8988T (cell line): ENCODE measurements around the gene CREBBP.

Experiments used
- DNase-seq: peaks from one replicate; pipeline ENCODE4 v3.0.0; 2011

Gene CREBBP

GRCh38 chr16:3854750-3855541 lies 25.6 kb downstream of the CREBBP start:
- DNase-seq: no peak

GRCh38 chr16:3850544-3850899 lies 30.0 kb downstream of the CREBBP start:
- no peak for DNase-seq

DNA sequence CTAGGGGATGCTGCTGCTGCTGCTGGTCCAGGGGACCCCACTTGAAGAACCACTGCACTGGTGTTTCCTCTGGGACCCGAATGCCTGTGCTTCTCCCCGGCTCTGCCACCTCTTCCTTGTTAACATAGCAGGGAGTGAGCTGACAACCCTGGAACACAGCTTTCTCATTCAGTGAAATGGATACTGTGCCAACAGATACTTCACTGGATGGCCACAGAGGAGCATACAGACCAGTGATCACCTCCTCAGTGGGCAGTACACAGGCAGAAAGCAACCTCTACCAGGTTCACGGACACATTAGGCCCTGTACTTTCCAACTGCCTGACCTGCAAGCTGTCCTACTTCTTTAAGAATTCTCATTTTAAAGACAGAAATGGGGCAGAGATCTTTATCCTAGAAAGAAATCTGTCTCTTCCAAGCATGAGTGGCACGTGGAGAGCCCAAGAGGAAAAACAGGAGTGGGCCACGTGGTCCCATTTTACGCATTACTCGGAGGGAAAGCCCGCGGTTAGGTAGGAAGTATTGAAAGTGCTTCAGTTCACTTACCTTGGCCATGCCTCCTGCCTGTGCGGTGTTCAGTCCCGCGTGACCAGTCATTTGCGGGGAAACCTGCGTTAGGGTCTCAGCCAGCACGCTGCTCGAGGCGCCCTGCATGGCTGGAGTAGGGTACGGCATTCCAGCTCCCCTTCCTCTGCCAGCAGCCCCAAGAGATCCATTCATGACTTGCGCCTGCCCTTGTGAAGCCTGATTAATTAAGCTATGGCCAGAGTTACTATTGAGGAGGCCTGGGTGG lies 30.6 kb downstream of the CREBBP start:
- no peak for DNase-seq

DNA sequence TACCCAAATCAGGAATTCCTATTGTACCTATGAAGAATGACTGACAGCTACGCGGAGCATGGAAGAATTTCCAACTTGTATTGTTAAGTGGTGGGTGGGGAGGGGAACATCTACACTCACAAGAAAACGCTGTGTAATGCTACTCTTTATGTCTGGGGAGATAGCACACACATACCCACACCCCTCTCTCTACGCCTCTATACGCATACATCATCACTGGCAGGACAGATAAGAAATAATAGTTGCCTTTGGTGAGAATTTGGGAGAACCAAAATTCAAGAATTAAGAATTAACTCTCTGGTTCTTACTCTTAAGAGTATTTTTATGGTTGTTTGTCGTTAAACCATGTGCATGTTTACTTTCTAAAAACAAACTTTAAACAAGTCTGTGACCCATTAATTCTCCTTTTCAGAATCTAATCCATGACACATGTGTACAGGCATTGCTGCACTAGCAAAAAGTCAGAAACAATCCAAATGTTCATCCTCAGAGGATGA lies 33.9 kb downstream of the CREBBP start:
- DNase-seq: no peak

DNA sequence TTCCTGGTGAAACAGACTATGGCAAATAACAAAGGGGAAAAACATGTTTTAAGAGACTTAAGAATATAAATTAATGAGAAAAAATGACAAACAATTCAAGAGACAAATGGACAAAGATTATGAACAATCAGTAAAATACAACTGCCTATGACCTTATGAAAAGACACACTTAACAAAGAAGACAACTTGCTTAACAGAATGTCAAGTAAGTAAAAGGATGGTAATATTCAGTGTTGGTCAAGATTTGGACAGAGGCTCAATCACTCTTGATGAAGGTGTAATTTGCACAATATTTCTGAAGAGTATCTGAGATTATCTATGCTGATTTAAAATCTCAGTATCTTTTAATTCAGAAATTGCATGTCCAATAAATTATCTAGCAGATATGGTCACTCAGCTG lies 34.4 kb downstream of the CREBBP start:
- no peak for DNase-seq

DNA sequence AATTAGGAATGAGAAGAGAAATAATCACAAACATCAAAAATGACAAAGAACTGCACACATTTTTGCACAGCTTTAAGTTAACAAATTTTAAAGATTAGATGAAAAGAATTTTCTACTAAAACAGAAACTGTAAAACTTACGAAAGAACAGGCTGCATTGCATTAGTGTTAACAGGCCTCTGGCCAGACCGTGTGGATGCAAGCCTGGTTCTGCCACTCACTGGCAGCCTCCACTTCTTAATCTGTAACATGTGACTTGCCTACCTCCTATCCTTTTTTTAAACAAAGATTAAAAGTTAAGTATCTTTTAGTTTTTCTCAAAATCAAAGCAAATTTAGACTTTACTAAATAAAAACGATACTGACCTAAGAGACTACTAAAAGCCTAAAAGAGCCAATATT lies 37.5 kb downstream of the CREBBP start:
- no peak for DNase-seq

- DNase-seq: no peak
Observed at GRCh38 chr16:3841729-3842508, 38.6 kb downstream of the CREBBP start.

DNA sequence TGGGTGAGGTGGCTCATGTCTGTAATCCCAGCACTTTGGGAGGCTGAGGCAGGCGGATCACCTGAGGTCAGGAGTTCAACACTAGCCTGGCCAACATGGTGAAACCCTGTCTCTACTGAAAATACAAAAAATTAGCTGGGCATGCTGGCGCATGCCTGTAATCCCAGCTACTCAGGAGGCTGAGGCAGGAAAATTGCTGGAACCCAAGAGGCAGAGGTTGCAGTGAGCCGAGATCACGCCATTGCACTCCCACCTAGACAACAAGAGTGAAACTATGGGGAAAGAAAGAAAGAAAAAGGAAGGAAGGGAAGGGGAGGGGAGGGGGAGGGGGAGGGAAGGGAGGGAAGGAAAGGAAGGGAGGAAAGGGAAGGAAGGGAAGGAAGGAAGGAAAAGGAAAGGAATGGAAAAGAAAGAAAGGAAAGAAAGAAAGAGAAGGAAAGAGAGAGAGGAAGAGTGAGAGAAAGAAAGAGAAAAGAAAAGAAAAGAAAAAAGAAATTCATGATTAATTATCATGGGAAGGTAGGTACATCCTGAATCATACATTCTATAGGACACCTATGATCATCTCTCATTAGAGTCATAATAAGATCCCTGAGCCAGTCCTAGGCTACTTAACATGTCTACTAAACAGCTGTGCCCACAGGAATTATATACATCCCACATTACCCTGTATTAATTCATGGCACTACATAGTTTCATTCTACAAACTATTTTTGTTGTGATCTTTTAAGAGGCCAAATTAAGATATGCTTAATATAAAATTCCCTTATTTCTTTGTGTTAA lies 40.9 kb downstream of the CREBBP start:
- no peak for DNase-seq

- DNase-seq: no peak
Observed at GRCh38 chr16:3838600-3839401, 41.7 kb downstream of the CREBBP start.

DNA sequence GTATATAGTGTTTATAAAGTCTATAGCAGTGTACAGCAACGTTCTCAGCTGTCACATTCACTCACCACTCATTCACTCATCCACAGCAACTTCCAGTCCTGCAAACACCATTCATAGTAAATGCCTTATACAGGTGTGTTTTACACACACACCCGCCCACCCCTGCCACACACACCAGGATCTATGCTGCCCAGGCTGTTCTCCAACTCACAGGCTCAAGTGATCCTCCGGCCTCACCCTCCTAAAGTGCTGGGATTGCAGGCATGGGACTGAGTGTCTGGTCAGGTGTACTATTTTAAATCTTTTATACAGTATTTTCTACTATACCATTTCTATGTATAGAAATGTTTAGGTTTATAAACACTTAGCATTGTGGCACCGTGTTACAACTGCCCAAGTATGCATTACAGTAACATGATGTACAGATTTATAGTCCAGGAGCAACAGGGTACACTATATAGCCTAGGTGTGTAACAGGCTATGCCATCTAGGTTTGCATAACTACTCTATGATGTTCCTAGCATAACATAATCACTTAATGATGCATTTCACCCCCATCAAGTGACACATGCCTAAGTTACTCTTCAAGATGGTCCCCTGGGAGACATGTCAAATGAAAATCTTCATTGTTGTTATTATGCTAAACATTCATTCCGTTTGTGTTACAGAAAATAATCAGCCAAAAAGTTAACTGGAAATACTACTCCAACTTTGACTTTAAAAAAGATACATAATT lies 42.5 kb downstream of the CREBBP start:
- no peak for DNase-seq

GRCh38 chr16:3836641-3837040 lies 43.9 kb downstream of the CREBBP start:
- DNase-seq: no peak

DNA sequence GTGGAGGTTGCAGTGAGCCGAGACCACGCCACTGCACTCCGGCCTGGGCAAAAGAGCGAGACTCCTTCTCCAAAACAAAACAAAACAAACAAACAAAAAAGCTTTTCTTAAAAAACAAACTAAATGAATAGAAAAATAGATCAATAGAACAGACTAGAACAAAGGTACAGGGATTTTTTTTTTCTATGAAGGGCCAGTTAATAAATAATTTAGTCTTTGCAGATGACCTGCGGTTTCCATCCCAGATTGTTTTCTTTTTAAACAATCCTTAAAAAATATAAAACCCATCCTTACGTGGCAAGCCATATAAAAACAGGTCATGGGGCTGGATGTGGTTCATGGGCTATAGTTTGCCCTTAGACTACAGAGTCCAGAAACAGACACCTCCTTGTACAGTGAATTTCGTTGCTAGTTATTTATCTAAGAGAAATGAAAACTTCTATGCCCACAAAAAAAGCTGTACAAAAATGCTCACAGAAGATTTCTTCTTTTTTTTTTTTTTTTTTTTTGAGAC lies 45.4 kb downstream of the CREBBP start:
- no peak for DNase-seq

DNA sequence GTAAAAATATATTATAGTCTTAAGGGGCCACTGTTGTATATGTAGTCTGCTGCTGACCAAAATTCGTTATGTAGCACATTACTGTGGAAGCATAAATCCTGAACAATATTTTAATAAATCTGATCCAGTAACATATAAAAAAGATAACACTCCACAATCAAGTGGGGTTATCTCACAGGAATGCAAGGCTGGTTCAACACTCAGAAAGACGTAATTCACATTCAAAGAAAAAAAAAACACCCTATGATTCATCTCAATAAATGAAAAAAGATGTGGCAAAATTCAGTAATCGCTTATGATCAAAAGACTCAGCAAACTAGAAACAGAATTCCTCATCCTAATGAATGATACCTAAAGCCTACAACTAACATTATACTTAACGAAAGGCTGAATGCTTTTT lies 47.8 kb downstream of the CREBBP start:
- DNase-seq: no peak

DNA sequence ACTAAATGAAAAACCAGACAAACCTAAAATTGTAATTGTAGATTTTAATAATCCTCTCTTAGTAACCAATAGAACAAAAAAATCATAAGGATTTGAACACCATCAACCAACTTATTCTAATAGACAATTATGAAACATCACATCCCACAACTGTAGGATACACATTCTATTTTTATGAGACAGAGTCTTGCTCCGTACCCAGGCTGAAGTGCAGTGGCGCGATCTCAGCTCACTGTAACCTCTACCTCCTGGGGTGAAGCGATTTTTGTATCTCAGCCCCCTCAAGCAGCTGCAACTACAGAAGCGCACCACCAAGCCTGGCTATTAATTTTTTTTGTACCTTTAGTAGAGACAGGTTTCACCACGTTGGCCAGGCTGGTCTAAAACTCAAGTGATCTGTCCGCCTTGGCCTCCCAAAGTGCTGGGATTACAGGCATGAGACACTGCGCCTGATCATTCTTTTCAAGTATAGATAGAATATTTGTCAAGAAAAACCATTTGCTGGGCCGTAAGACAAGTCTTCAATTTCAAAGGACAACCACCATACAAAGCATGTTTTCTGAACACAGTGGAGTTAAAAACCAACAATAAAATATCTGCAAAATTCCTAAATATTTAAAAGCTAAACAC lies 49.8 kb downstream of the CREBBP start:
- DNase-seq: no peak

DNA sequence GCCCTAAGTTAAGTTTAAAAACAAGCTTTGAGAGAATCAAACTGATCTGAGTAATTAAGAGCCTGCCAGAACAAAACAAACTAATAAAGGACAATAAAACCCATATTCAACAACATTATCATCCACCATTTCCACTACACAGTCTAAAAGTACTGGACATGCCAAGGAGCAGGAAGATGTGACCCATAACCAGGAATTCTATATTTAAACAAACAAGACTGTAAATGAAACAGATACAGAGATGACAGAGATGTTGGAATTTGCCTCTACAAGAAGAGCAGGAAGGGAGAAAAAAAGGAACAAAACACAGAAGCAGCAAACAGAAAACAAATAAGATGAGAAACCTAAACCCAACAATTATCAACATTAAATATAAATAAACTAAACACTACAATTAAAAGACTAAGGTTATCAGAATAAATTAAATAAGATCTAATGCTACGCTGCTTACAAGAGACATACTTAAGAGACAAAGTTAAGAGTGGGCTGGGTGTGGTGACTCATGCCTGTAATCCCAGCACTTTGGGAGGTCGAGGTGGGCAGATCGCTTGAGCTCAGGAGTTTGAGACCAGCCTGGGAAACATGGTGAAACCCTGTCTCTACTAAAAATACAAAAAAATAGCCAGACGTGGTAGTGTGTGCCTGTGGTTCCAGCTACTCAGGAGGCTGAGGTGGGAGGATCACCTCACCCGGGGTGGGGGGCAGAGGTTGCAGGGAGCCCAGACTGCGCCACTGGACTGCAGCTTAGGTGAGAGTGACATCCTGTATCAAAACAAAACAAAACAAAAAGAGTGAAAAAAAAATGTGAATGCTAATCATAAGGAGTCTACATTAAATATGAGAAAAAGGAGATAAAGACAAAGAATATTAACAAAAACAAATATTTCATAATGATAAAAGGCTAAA lies 50.6 kb downstream of the CREBBP start:
- DNase-seq: no peak

GRCh38 chr16:3825940-3826339 lies 54.6 kb downstream of the CREBBP start:
- no peak for DNase-seq

DNA sequence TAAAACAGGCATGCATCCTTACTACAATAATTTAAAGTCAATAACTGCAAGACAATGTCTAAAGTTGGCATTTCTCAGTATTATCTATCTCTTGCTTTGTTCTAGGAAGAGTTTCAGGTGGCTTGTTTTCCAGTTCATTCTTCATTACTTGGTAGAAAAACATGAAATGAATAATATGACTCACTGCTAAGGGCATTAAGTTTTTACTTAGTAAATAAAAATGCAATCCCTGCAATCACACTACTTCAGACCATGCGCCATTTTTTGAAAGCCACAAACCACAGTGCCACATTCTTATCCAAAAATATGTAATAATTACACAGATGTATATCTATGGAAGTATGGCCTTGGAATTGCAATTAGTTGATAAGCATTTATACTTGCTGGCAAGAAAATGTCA lies 55.4 kb downstream of the CREBBP start:
- DNase-seq: no peak

DNA sequence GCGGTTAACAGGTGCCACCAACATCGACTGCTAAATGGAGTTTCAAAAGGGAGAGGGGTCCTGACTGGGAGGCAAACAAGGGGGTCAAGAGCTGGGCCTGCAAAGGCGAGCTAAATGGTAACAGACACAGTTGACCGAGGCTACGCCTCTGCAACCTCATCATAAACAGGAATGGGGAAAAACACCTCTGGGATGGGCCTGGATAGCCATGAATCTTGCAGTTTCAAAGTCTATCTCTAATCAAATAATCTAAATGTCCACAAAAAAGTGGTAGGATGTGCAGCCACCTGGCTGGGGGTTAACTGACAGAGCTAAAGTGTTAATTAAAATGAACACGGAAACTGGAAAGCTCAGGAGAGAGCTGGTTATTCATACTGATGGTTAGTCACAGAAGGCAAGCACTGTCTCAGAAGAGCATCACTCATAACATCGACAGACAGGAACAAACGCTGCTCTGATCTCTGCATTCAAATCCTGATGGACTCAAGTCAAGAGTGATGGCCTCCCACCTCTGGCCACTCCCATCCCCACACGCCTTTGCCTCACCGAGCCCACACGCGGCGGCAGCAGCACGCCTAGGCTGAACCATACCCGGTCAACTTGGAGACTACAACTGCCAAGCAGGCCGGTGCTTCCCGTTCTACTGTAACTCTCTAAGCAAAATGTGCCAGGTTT lies 56.3 kb downstream of the CREBBP start:
- DNase-seq: no peak

DNA sequence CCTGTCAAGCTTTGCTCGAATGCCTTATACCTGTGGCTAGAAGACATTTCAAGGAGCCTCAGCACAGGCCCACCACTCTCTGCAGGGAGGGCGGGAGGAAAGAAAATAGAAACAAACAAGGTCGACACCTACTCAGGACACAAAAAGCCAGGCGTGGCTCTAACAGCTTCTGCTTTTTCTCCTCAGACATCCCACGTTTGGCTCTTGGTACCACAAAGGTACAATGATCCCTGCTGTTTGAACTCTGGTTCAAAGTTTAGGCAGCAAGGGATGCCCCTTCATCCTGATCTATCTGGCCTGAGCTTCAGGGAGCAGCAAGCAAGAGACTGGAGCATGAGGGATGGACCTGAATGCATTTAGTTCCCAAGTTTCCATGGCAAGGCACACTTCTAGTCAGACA lies 57.1 kb downstream of the CREBBP start:
- DNase-seq: no peak
